Keratinocyte (primary cell): ENCODE measurements around the gene SCUBE2.

Source experiments
- EZH2 ChIP-seq: IDR thresholded peaks from one replicate; pipeline ENCODE4 v1.6.1; 2012; ENCODE audit warnings: inconsistent platforms, mild to moderate bottlenecking, low read length, moderate library complexity
- TF ChIP-seq, protein P1 (sequence below), 3 experiments: IDR thresholded peaks in 1 of 3; conservative IDR thresholded peaks in 1 of 3; optimal IDR thresholded peaks in 1 of 3; 2 replicates in 2 of 3; 3 replicates in 1 of 3; pipeline versions ENCODE3 to v1.5.1; 2011; ENCODE audit warnings: low read length in 3 of 3, mild to moderate bottlenecking in 3 of 3, moderate library complexity in 2 of 3, control low read depth in 1 of 3, inconsistent platforms in 1 of 3; ENCODE audit not compliant: insufficient read depth in 2 of 3; ENCODE audit errors: extremely low read depth in 1 of 3

DNA sequence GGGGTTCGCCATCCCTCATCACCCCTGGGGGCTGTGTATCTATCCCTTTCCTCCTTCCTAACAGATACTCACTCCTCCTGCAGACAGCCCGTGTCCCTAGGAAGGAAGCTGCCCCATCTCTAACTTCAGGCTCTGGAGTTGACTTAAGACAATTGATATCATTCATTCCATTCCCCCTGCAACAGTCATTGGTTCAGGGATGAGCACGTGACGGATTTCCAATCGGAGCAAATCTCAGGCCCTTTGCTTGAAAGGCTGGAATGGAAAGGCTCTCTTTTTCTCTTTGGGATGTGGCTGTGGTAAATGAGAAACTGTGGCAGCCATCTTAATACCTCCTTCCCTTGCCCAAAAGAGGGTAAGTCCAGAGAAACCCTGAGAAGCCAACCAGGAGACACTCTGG, 5.0 kb upstream of the SCUBE2 start:
- TF ChIP-seq EZH2 = no peak
- TF ChIP-seq, protein P1, sequence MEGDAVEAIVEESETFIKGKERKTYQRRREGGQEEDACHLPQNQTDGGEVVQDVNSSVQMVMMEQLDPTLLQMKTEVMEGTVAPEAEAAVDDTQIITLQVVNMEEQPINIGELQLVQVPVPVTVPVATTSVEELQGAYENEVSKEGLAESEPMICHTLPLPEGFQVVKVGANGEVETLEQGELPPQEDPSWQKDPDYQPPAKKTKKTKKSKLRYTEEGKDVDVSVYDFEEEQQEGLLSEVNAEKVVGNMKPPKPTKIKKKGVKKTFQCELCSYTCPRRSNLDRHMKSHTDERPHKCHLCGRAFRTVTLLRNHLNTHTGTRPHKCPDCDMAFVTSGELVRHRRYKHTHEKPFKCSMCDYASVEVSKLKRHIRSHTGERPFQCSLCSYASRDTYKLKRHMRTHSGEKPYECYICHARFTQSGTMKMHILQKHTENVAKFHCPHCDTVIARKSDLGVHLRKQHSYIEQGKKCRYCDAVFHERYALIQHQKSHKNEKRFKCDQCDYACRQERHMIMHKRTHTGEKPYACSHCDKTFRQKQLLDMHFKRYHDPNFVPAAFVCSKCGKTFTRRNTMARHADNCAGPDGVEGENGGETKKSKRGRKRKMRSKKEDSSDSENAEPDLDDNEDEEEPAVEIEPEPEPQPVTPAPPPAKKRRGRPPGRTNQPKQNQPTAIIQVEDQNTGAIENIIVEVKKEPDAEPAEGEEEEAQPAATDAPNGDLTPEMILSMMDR (optimal IDR thresholded peaks at IDR 0.05 in 1 of 3, IDR thresholded peaks at IDR 0.05 in 1 of 3, conservative IDR thresholded peaks at IDR 0.05 in 1 of 3; ENCODE audit: extremely low read depth in 1 of 3, insufficient read depth in 2 of 3, low read length in 3 of 3) = no peak
